Measurements from ENCODE around the gene FAM110A.

The FAM110A gene

GRCh38 chr20:834151-834746, 734 bp downstream of the FAM110A start:
- TF ChIP-seq CTCF (IDR thresholded peaks at IDR 0.05; ENCODE audit: borderline replicate concordance, control extremely low read depth, extremely low read depth, insufficient read depth, missing control alignments), result no peak
- in situ Hi-C loops (cut with MboI; ENCODE audit: low sequenced_read_pairs, unreplicated experiment), result no loop called here
- DNase-seq (ENCODE audit: low spot score), result no peak

GRCh38 chr20:835608-836045, 2.1 kb downstream of the FAM110A start:
- in situ Hi-C loops (cut with MboI; ENCODE audit: low sequenced_read_pairs, unreplicated experiment), result no loop called here
- TF ChIP-seq CTCF (IDR thresholded peaks at IDR 0.05; ENCODE audit: borderline replicate concordance, control extremely low read depth, extremely low read depth, insufficient read depth, missing control alignments), result no peak
- no peak for DNase-seq (ENCODE audit: low spot score)

GRCh38 chr20:836190-836589, 2.7 kb downstream of the FAM110A start:
- in situ Hi-C loops (cut with MboI; ENCODE audit: low sequenced_read_pairs, unreplicated experiment), result no loop called here
- TF ChIP-seq CTCF (IDR thresholded peaks at IDR 0.05; ENCODE audit: borderline replicate concordance, control extremely low read depth, extremely low read depth, insufficient read depth, missing control alignments), result no peak
- DNase-seq (ENCODE audit: low spot score), result no peak

- no peak for TF ChIP-seq CTCF (IDR thresholded peaks at IDR 0.05; ENCODE audit: borderline replicate concordance, control extremely low read depth, extremely low read depth, insufficient read depth, missing control alignments)
- in situ Hi-C loops (cut with MboI; ENCODE audit: low sequenced_read_pairs, unreplicated experiment), result no loop called here
- DNase-seq (ENCODE audit: low spot score), result no peak
Measured at GRCh38 chr20:839015-839414, 5.5 kb downstream of the FAM110A start.

GRCh38 chr20:839626-840025, 6.1 kb downstream of the FAM110A start:
- no peak for DNase-seq (ENCODE audit: low spot score)
- in situ Hi-C loops (cut with MboI; ENCODE audit: low sequenced_read_pairs, unreplicated experiment), result no loop called here
- TF ChIP-seq CTCF (IDR thresholded peaks at IDR 0.05; ENCODE audit: borderline replicate concordance, control extremely low read depth, extremely low read depth, insufficient read depth, missing control alignments), result no peak

GRCh38 chr20:840503-840857, 7.0 kb downstream of the FAM110A start:
- in situ Hi-C loops (cut with MboI; ENCODE audit: low sequenced_read_pairs, unreplicated experiment), result no loop called here
- DNase-seq (ENCODE audit: low spot score), result no peak
- no peak for TF ChIP-seq CTCF (IDR thresholded peaks at IDR 0.05; ENCODE audit: borderline replicate concordance, control extremely low read depth, extremely low read depth, insufficient read depth, missing control alignments)

All from GM13976 (cell line).